ENCODE data around the gene ZNF454. TPM values are rescaled to one million over a fixed set of nuclear protein-coding genes. Genes with fewer than 3 reads are reported as not detected.

Gene ZNF454
- total RNA-seq, 2 experiments from 2014 or later = not detected

GRCh38 chr5:178995341-178995690 lies 54.3 kb downstream of the ZNF454 start:
- POLR2A ChIA-PET = no interaction called here
- CTCF ChIA-PET = no interaction called here
- Mint-ChIP-seq H3K27me3 (ENCODE audit: low read depth) (peaks cover 25% of the 10 kb centered on the region), H3K36me3 (ENCODE audit: low read depth) (peaks cover 2% of the 10 kb centered on the region), H3K27ac (no peak overlapping the region), H3K9me3 (ENCODE audit: insufficient read depth) (peaks cover 2% of the 10 kb centered on the region), H3K4me1 (ENCODE audit: low read depth) (no peaks in the 10 kb centered on the region), H3K4me3 (peak overlapping the region; percentile 2)
- ATAC-seq = no peak
- DNase-seq = no peak

- ATAC-seq (no peak), DNase-seq (no peak)
- H3K36me3 Mint-ChIP-seq (ENCODE audit: low read depth) = peaks cover 2% of the 10 kb centered on the region
- no peaks in the 10 kb centered on the region for H3K4me1 Mint-ChIP-seq (ENCODE audit: low read depth)
- H3K4me3 Mint-ChIP-seq = no peak overlapping the region
- POLR2A ChIA-PET = no interaction called here
- H3K27me3 Mint-ChIP-seq (ENCODE audit: low read depth) = peaks cover 25% of the 10 kb centered on the region
- H3K9me3 Mint-ChIP-seq (ENCODE audit: insufficient read depth) = peaks cover 6% of the 10 kb centered on the region
- H3K27ac Mint-ChIP-seq = no peak overlapping the region
- CTCF ChIA-PET = no interaction called here
These were observed 55.2 kb downstream of the ZNF454 start for GRCh38 chr5:178996156-178996555.

GRCh38 chr5:178997191-178997590 lies 56.2 kb downstream of the ZNF454 start:
- peaks cover 2% of the 10 kb centered on the region for H3K36me3 Mint-ChIP-seq (ENCODE audit: low read depth)
- peaks cover 8% of the 10 kb centered on the region for H3K9me3 Mint-ChIP-seq (ENCODE audit: insufficient read depth)
- POLR2A ChIA-PET = no interaction called here
- no peak for DNase-seq
- CTCF ChIA-PET = no interaction called here
- no peak overlapping the region for H3K4me3 Mint-ChIP-seq
- no peak for ATAC-seq
- H3K27me3 Mint-ChIP-seq (ENCODE audit: low read depth) = peaks cover 25% of the 10 kb centered on the region
- no peaks in the 10 kb centered on the region for H3K4me1 Mint-ChIP-seq (ENCODE audit: low read depth)
- H3K27ac Mint-ChIP-seq = no peak overlapping the region

- Mint-ChIP-seq H3K4me1 (ENCODE audit: low read depth) (no peaks in the 10 kb centered on the region), H3K9me3 (ENCODE audit: insufficient read depth) (peaks cover 8% of the 10 kb centered on the region), H3K36me3 (ENCODE audit: low read depth) (peaks cover 2% of the 10 kb centered on the region), H3K4me3 (no peak overlapping the region), H3K27ac (no peak overlapping the region), H3K27me3 (ENCODE audit: low read depth) (peaks cover 14% of the 10 kb centered on the region)
- ATAC-seq (no peak), DNase-seq (no peak)
- CTCF ChIA-PET = no interaction called here
- POLR2A ChIA-PET = no interaction called here
These were observed 57.4 kb downstream of the ZNF454 start for GRCh38 chr5:178998441-178998840.

GRCh38 chr5:179006564-179006963 lies 65.6 kb downstream of the ZNF454 start:
- no peak overlapping the region for H3K4me3 Mint-ChIP-seq

GRCh38 chr5:179008667-179009066 lies 67.7 kb downstream of the ZNF454 start:
- Mint-ChIP-seq H3K4me1 (ENCODE audit: low read depth) (no peaks in the 10 kb centered on the region), H3K27me3 (ENCODE audit: low read depth) (no peaks in the 10 kb centered on the region), H3K27ac (no peak overlapping the region), H3K36me3 (ENCODE audit: low read depth) (no peaks in the 10 kb centered on the region), H3K9me3 (ENCODE audit: insufficient read depth) (peaks cover 32% of the 10 kb centered on the region), H3K4me3 (no peak overlapping the region)
- POLR2A ChIA-PET = no interaction called here
- DNase-seq = no peak
- CTCF ChIA-PET = no interaction called here
- ATAC-seq = no peak

More at GRCh38 chr5:179006564-179006963, 65.6 kb downstream of the ZNF454 start:
- Mint-ChIP-seq H3K9me3 (ENCODE audit: insufficient read depth) (peaks cover 16% of the 10 kb centered on the region), H3K4me1 (ENCODE audit: low read depth) (no peaks in the 10 kb centered on the region), H3K36me3 (ENCODE audit: low read depth) (no peaks in the 10 kb centered on the region), H3K27ac (no peak overlapping the region), H3K27me3 (ENCODE audit: low read depth) (no peaks in the 10 kb centered on the region)
- ChIA-PET CTCF (no interaction called here), POLR2A (no interaction called here)
- DNase-seq (no peak), ATAC-seq (no peak)

Other genes starting within 250 kb of the ZNF454 start
- 10 to 100 TPM in 1 of 2 experiments, 1 to 10 TPM in 1; 8.2 to 10.6 TPM for gene ZNF354A, start 210.5 kb upstream of the ZNF454 start, total RNA-seq
- 10 to 100 TPM; 12.4 to 13.7 TPM for gene ZNF354B, start 81.2 kb upstream of the ZNF454 start, total RNA-seq
- under 1 TPM; 0.21 to 0.26 TPM for gene ZFP2, start 45.3 kb upstream of the ZNF454 start, total RNA-seq
- not detected for gene GRM6, start 54.1 kb downstream of the ZNF454 start, total RNA-seq
- 1 to 10 TPM; 4.1 to 4.7 TPM for gene ZNF879, start 82.6 kb downstream of the ZNF454 start, total RNA-seq
- 1 to 10 TPM; 6.8 to 7.5 TPM for gene ZNF354C, start 119.2 kb downstream of the ZNF454 start, total RNA-seq